NCI-H1092 (cell line): Measurements from ENCODE around the gene HAPLN1.

Source experiments
- DNase-seq: peaks from one replicate; lab custom pipeline; 2025; lab: John Stamatoyannopoulos, UW

The HAPLN1 gene

GRCh38 chr5:83718195-83718825 is 2.3 kb downstream of the HAPLN1 start:
- peak; percentile 15 for DNase-seq

GRCh38 chr5:83715236-83716065 is 5.2 kb downstream of the HAPLN1 start:
- no peak for DNase-seq

GRCh38 chr5:83714810-83715209 is 5.8 kb downstream of the HAPLN1 start:
- DNase-seq: no peak

DNA sequence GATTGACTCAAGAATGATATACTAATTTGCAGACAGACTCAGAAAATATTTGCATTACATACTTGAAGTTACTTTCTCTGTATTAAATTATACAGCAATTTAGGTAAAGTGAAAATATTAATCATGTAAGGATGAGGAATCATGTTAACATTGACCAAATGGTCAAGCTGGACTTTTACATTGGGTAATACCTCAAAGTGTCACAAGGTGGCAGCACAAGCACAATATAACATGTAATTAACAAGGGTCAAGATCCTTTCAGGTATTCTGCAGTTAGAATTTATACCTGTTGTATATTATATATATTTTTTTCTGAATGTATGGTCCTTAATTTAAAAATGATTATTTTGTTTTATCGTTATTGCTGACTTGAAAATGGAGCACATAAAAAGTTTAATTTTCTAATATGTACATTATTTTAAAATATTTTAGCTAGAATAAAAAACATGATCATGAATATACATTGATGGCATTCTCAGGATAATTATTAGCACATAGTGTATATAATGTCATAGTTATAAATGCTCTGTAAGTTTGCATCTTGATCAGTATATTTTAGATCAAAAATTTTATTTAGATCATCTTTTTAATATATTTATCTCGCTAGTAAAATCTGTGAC is 8.6 kb downstream of the HAPLN1 start:
- no peak for DNase-seq

DNA sequence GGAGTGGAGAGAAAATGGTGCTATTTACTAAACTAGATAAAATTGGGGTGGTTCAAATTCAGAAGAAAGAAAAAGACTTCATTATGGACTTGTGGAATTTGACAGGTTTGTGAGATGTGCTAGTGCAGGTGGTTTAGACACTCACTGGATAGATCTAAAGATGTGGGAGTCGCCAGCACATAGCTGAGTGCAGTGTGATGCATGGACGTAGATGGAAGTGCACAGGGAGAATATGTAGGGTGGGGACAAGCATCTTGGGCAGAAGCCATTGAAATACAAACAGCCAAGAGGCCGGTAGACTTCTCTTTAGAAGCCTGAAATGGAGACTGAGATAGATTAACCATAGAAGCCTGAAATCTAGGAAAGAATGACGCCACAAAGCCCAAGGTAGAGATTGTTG is 10.7 kb downstream of the HAPLN1 start:
- no peak for DNase-seq

GRCh38 chr5:83708170-83708569 is 12.5 kb downstream of the HAPLN1 start:
- no peak for DNase-seq

DNA sequence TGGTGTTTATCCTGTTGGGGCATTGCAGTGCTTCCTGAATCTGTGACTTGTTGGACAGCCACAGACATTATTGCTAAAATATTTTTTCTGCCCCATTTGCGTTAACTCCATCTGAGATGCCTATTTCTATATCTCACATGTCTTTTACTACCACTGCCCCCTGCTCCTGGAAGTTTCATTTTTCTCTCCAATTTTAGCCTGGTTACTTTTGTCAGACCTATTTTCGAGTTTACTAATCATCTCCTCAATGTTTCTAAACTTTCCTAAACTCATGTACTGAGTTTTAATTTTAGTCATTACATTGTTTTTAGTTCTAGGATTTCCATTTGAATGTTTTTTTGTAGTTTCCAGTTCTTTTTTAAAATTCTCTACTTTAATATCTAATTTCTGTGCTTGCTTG is 17.6 kb downstream of the HAPLN1 start:
- no peak for DNase-seq

DNA sequence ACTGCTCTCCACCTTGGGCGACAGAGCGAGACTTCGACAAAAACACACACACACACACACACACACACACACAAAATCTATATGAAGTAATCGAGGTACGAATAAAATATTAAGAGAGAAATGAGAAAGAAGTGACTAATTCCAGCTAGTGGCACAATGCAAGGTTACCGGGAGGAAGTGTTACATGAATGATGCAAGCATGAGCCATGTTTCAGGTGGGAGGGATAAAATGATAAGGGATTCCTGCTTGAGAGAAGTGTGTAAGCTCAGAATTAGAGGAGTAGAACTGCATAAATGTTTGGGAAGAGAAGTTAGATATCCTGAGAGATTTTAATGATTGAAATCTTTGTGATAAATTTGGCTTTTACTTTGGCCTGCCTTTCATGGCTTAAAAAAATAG is 18.8 kb downstream of the HAPLN1 start:
- DNase-seq: no peak

- no peak for DNase-seq
Observed at GRCh38 chr5:83689881-83690280, 30.8 kb downstream of the HAPLN1 start.

DNA sequence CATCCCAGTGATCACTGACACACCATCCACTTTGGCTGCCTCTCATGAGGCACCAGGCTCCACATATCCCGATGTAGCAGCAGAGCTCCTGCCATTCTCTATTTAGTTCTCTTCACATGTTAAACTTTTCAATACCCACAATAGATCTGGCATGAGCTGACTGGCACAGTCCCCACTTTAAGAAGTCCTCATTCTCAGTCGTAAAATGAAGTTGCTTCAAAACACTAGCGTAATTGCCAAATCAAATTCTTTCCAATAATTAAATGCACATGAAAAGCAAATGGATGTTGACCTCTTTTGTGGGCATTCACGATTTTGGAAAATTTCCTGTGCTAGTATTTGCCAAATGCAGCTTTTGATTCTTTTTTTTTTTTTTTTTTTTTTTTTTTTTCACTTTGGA is 32.4 kb downstream of the HAPLN1 start:
- DNase-seq: no peak

- DNase-seq: no peak
Observed at GRCh38 chr5:83687124-83687619, 33.5 kb downstream of the HAPLN1 start.

GRCh38 chr5:83686251-83686650 is 34.4 kb downstream of the HAPLN1 start:
- DNase-seq: no peak

DNA sequence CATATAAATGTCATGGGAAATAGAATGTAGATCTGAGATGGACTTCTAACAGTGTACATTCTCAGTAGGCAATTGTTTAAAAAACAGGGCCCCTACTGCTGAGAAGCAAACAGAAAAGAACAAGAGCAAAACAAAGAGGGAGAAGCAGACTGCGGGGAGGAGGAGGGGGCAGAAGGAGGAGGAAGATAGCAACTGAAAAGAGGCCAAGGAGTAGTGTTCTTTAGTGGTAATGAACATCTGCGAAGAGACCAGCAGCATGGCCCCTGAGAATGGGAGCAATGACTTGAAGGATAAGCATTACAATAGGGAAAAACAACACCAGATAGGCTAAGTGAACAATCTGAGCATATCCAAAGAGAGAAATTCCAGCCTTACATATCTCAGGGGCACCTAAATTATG is 36.8 kb downstream of the HAPLN1 start:
- no peak for DNase-seq

- DNase-seq: no peak
Observed at GRCh38 chr5:83672646-83673045, 48.0 kb downstream of the HAPLN1 start.

GRCh38 chr5:83672158-83672557 is 48.5 kb downstream of the HAPLN1 start:
- DNase-seq: no peak

- no peak for DNase-seq
Observed at GRCh38 chr5:83665631-83666030, 55.0 kb downstream of the HAPLN1 start.

- no peak for DNase-seq
Observed at GRCh38 chr5:83662558-83662957, 58.1 kb downstream of the HAPLN1 start.

- no peak for DNase-seq
Observed at GRCh38 chr5:83657807-83658525, 62.7 kb downstream of the HAPLN1 start.

DNA sequence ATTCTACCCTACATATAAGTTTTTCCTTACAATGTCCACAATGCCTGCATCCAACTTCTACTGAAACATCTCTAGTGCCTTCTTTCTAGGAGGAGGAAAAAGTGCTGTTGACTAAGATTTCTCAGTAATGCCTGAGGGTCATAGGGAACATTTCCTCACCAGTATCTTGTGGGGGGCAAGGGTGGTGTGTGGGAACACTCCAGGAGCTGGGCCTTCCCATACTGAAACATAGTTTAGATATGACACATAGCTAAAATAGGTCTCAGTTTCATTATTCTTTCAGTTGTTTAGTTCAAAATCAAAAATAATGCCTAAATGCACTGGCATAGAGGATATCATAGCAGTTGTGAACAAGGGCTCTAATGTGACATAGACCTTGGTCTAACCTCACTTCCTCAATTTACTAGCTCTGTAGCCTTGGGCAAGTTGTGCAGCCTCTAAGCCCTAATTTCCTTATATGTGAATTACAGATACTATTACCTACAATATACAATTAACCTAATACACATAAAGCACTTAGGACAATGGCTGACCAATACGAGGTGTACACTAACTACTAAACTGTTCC is 66.1 kb downstream of the HAPLN1 start:
- DNase-seq: no peak

DNA sequence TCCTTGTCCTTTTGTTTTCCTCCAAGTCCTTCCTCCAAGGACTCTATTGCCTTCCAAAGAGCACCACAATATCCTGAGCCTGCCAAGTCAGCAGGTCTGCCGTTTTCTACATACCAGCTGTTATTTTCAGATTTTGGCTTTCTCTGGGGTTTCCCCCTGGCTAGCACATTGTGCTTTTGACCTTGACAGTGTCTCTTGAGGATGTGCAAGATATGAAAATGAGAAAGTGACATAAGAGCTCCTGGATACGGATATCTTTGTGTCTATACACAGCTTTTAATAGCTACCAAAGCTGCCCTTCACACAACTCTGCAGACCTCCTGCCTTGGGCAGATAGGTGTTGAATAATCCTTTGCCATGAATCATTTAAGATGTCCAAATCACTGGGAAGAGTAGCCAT is 67.0 kb downstream of the HAPLN1 start:
- DNase-seq: no peak

DNA sequence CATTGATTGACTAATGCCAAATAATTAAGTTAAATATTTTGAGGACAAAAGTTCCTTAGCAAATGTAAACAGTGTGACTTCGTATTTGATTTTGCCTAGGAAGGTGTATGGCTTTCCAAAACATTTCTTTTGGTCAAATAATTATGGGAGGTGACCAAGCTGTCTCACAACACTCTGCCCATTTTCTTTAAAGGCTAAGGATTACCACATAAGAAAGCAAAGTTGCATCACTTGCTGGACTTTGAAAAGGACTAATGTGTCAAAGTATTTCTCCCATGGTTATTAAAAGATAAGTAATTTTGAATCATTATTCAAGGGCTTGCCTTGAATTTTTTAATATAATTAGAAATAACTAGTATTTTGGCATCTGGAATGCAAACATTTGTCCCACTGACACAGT is 74.7 kb downstream of the HAPLN1 start:
- no peak for DNase-seq

GRCh38 chr5:83644301-83644700 is 76.4 kb downstream of the HAPLN1 start:
- no peak for DNase-seq
